Measurements from ENCODE around the gene PLXNB2.
A peak's percentile ranks its signal among the peaks of the same experiment; 100 is the strongest.
"Not testable (repeated sequence)": the region's sequence is repeated elsewhere in the genome, so short reads cannot be mapped to it uniquely, and the experiment has no call there.

Gene PLXNB2

GRCh38 chr22:50278461-50278860 lies 29.0 kb downstream of the PLXNB2 start:
- DNase-seq: no peak

- no peak for DNase-seq
Observed at GRCh38 chr22:50277761-50278160, 29.7 kb downstream of the PLXNB2 start.

GRCh38 chr22:50276143-50276542 lies 31.3 kb downstream of the PLXNB2 start:
- DNase-seq: no peak

- no peak for DNase-seq
Observed at GRCh38 chr22:50275181-50276055, 32.0 kb downstream of the PLXNB2 start.

- DNase-seq: no peak
Observed at GRCh38 chr22:50274771-50275170, 32.7 kb downstream of the PLXNB2 start.

- peak; percentile 37 for DNase-seq
Observed at GRCh38 chr22:50274311-50274710, 33.1 kb downstream of the PLXNB2 start.

GRCh38 chr22:50273781-50274180 lies 33.7 kb downstream of the PLXNB2 start:
- DNase-seq: not testable (repeated sequence)

GRCh38 chr22:50273352-50273751 lies 34.1 kb downstream of the PLXNB2 start:
- DNase-seq: not testable (repeated sequence)

- no peak for DNase-seq
Observed at GRCh38 chr22:50272044-50272802, 35.2 kb downstream of the PLXNB2 start.

GRCh38 chr22:50271519-50271970 lies 35.9 kb downstream of the PLXNB2 start:
- peak; percentile 46 for DNase-seq

- DNase-seq: no peak
Observed at GRCh38 chr22:50270666-50271394, 36.6 kb downstream of the PLXNB2 start.

GRCh38 chr22:50269970-50270665 lies 37.3 kb downstream of the PLXNB2 start, which contains the start of gene MAPK11:
Gene MAPK11 (minus strand): TSS chr22:50270380. CDS start chr22:50270292, 88 bp downstream.
- no peak for DNase-seq

GRCh38 chr22:50269573-50269969 lies 37.9 kb downstream of the PLXNB2 start:
- DNase-seq: no peak

- DNase-seq: no peak
Observed at GRCh38 chr22:50268655-50269113, 38.8 kb downstream of the PLXNB2 start.

- DNase-seq: no peak
Observed at GRCh38 chr22:50267591-50268390, 39.7 kb downstream of the PLXNB2 start.

- no peak for DNase-seq
Observed at GRCh38 chr22:50266994-50267393, 40.5 kb downstream of the PLXNB2 start.

- DNase-seq: no peak
Observed at GRCh38 chr22:50264946-50265669, 42.3 kb downstream of the PLXNB2 start.

- DNase-seq: no peak
Observed at GRCh38 chr22:50264104-50264745, 43.2 kb downstream of the PLXNB2 start.

- DNase-seq: no peak
Observed at GRCh38 chr22:50262973-50263617, 44.4 kb downstream of the PLXNB2 start.

GRCh38 chr22:50262460-50262911 lies 45.0 kb downstream of the PLXNB2 start:
- peak; percentile 40 for DNase-seq

Data from NCI-H510A (cell line).